ENCODE data around the gene PLXNA3.

Gene PLXNA3

GRCh38 chrX:154460326-154460725, 2.2 kb downstream of the PLXNA3 start:
- DNase-seq: no peak

GRCh38 chrX:154462396-154462795, 4.3 kb downstream of the PLXNA3 start:
- no peak for DNase-seq

GRCh38 chrX:154463611-154464220, 5.6 kb downstream of the PLXNA3 start:
- DNase-seq: no peak

GRCh38 chrX:154464806-154465365, 6.8 kb downstream of the PLXNA3 start:
- no peak for DNase-seq

GRCh38 chrX:154465601-154466000, 7.5 kb downstream of the PLXNA3 start:
- no peak for DNase-seq

GRCh38 chrX:154466036-154466435, 8.0 kb downstream of the PLXNA3 start:
- no peak for DNase-seq

- DNase-seq: no peak
Observed at GRCh38 chrX:154466907-154467306, 8.8 kb downstream of the PLXNA3 start.

GRCh38 chrX:154467556-154467955, 9.5 kb downstream of the PLXNA3 start:
- no peak for DNase-seq

- no peak for DNase-seq
Observed at GRCh38 chrX:154468217-154468616, 10.1 kb downstream of the PLXNA3 start.

GRCh38 chrX:154469114-154469513, 11.0 kb downstream of the PLXNA3 start:
- no peak for DNase-seq

- DNase-seq: no peak
Observed at GRCh38 chrX:154469880-154470279, 11.8 kb downstream of the PLXNA3 start.

- DNase-seq: no peak
Observed at GRCh38 chrX:154470434-154470833, 12.4 kb downstream of the PLXNA3 start.

- no peak for DNase-seq
Observed at GRCh38 chrX:154470914-154471568, 13.0 kb downstream of the PLXNA3 start.

- DNase-seq: no peak
Observed at GRCh38 chrX:154471839-154472684, 14.0 kb downstream of the PLXNA3 start.

- DNase-seq: no peak
Observed at GRCh38 chrX:154472685-154473632, 14.9 kb downstream of the PLXNA3 start.

- DNase-seq: no peak
Observed at GRCh38 chrX:154473683-154474082, 15.6 kb downstream of the PLXNA3 start.

- no peak for DNase-seq
Observed at GRCh38 chrX:154476821-154477220, 18.7 kb downstream of the PLXNA3 start.

GRCh38 chrX:154477891-154478477, 19.9 kb downstream of the PLXNA3 start:
- DNase-seq: no peak

- DNase-seq: peak; percentile 82 to 85
Observed at GRCh38 chrX:154478728-154479622, 20.9 kb downstream of the PLXNA3 start, which contains the start of gene LAGE3. TSS of gene LAGE3 (minus strand) at chrX:154479281. CDS start at chrX:154478915, 366 bp downstream.

- DNase-seq: no peak
Observed at GRCh38 chrX:154481195-154481594, 23.1 kb downstream of the PLXNA3 start.

All from SHP77 (cell line).